ENCODE data around the gene COA5.

- TF ChIP-seq EZH2 (IDR thresholded peaks at IDR 0.05; ENCODE audit: insufficient read depth, poor library complexity, severe bottlenecking) (no peak), EZH2phosphoT487 (IDR thresholded peaks at IDR 0.05; ENCODE audit: insufficient read depth, low read depth) (no peak)
These were observed 18.8 kb downstream of the COA5 start for GRCh38 chr2:98589489-98589888.
